HG03064 (cell line): ENCODE results near the gene VPS16.
"Not testable (repeated sequence)": the region's sequence is repeated elsewhere in the genome, so short reads cannot be mapped to it uniquely, and the experiment has no call there.

Source experiments
- ATAC-seq: cut with Tn5 transposase; IDR thresholded peaks from one replicate; pipeline ENCODE4 v1.9.1; 2021; ENCODE audit warnings: low read depth; ENCODE audit not compliant: unreplicated experiment

Gene VPS16

GRCh38 chr20:2806351-2806701 lies 34.2 kb upstream of the VPS16 start:
- no peak for ATAC-seq

- no peak for ATAC-seq
These were observed 33.5 kb upstream of the VPS16 start for GRCh38 chr20:2807019-2807418.

- not testable (repeated sequence) for ATAC-seq
These were observed 32.6 kb upstream of the VPS16 start for GRCh38 chr20:2807929-2808328.

GRCh38 chr20:2809690-2810089 lies 30.9 kb upstream of the VPS16 start:
- ATAC-seq: no peak

- no peak for ATAC-seq
These were observed 28.4 kb upstream of the VPS16 start for GRCh38 chr20:2812189-2812588.

- ATAC-seq: no peak
These were observed 26.5 kb upstream of the VPS16 start for GRCh38 chr20:2814076-2814475.

- no peak for ATAC-seq
These were observed 25.9 kb upstream of the VPS16 start, which contains the start of gene C20orf141 for GRCh38 chr20:2814587-2815051. Gene C20orf141 (plus strand): TSS chr20:2814987. CDS start chr20:2815185, 198 bp downstream.

- no peak for ATAC-seq
These were observed 25.2 kb upstream of the VPS16 start for GRCh38 chr20:2815242-2815900.

GRCh38 chr20:2816030-2816582 lies 24.4 kb upstream of the VPS16 start, which contains the start of gene TMEM239:
Gene TMEM239 (plus strand): TSS chr20:2816364. CDS start chr20:2816555, 191 bp downstream.
- ATAC-seq: no peak

GRCh38 chr20:2816583-2817340 lies 23.8 kb upstream of the VPS16 start:
- ATAC-seq: no peak

GRCh38 chr20:2817341-2817726 lies 23.2 kb upstream of the VPS16 start:
- ATAC-seq: no peak

GRCh38 chr20:2817891-2818595 lies 22.5 kb upstream of the VPS16 start:
- ATAC-seq: no peak

GRCh38 chr20:2820084-2820895 lies 20.3 kb upstream of the VPS16 start:
- no peak for ATAC-seq

- no peak for ATAC-seq
These were observed 19.4 kb upstream of the VPS16 start for GRCh38 chr20:2820896-2821869.

GRCh38 chr20:2822073-2822472 lies 18.5 kb upstream of the VPS16 start:
- ATAC-seq: no peak

- ATAC-seq: no peak
These were observed 14.8 kb upstream of the VPS16 start for GRCh38 chr20:2825761-2826160.

GRCh38 chr20:2826655-2827054 lies 13.9 kb upstream of the VPS16 start:
- ATAC-seq: no peak

- no peak for ATAC-seq
These were observed 11.2 kb upstream of the VPS16 start for GRCh38 chr20:2829376-2829775.

- not testable (repeated sequence) for ATAC-seq
These were observed 9.3 kb upstream of the VPS16 start for GRCh38 chr20:2831206-2831605.
